HG03095 (cell line): ENCODE results near the gene JADE2.

Source experiments
- ATAC-seq: cut with Tn5 transposase; IDR thresholded peaks from one replicate; pipeline ENCODE4 v1.9.1; 2021; ENCODE audit warnings: moderate library complexity; ENCODE audit not compliant: unreplicated experiment

JADE2 gene

GRCh38 chr5:134625559-134625958 is 100.1 kb downstream of the JADE2 start:
- no peak for ATAC-seq

GRCh38 chr5:134626369-134627014 is 101.0 kb downstream of the JADE2 start:
- ATAC-seq: no peak
